Body of pancreas (tissue), 4 donors: ENCODE results near the gene ZNF124.

Experiments
- CTCF ChIP-seq, 7 experiments: fragments of 450-650 bp in 4 of 7; fragments of 200-600 bp in 3 of 7; sonication (generic) in 3 of 7; IDR thresholded peaks; one replicate each; pipeline ENCODE4 v1.5.1; 2016 to 2019; ENCODE audit warnings: antibody characterized with exemption in 7 of 7
- POLR2A ChIP-seq, 3 donors: fragments of 450-650 bp; IDR thresholded peaks; one replicate each; pipeline ENCODE4 v1.6.1; 2016; ENCODE audit warnings: antibody characterized with exemption in 3 of 3, mild to moderate bottlenecking in 2 of 3

DNA sequence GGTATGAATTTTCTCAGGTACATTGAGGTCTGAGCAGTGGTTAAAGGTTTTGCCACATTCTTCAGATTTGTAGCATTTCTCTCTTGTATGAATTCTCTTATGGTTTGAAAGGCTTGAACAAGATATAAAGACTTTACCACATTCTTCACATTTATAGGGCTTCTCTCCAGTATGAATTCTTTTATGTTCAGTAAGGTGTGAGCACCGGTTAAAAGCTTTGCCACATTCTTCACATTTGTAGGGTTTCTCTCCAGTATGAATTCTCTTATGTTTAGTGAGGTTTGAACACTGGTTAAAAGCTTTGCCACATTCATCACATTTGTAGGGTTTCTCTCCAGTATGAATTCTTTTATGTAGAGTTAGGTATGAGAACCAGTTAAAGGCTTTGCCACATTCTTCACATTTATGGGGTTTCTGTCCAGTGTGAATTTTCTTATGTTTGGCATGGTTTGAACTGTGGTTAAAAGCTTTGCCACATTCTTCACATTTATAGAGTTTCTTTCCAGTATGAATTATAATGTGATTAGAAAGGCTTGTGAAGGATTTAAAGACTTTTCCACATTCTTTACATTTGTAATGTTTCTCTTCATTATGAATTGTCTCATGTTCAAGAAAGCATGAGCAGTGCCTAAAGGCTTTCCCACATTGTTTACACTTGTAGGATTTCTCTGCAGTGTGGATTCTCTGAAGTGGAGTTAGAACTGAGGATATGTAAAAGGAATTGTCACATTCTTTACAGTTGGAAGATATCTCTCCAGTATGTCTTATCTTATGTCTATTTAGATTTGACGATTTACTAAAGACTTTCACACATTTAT lies 18.4 kb upstream of the ZNF124 start:
- TF ChIP-seq POLR2A (IDR thresholded peaks at IDR 0.05) (no peak), CTCF (IDR thresholded peaks at IDR 0.05) (no peak)
